Nephron (organoid): ENCODE results near the gene TOP3B.
A peak's percentile ranks its signal among the peaks of the same experiment; 100 is the strongest.

Experiments used
- H3K27ac Mint-ChIP-seq, 3 experiments: 2 replicates each; pipeline ENCODE4 v1.8.0; 2020; ENCODE audit warnings: mixed read lengths in 3 of 3, mild to moderate bottlenecking in 2 of 3, moderate library complexity in 1 of 3
- H3K27me3 Mint-ChIP-seq: 2 replicates; pipeline ENCODE4 v1.8.0; 2021; ENCODE audit warnings: low read depth, mild to moderate bottlenecking, moderate library complexity, mixed read lengths
- H3K36me3 Mint-ChIP-seq: 2 replicates; pipeline ENCODE4 v1.8.0; 2020; ENCODE audit warnings: low read depth, mixed read lengths
- H3K4me1 Mint-ChIP-seq: 2 replicates; pipeline ENCODE4 v1.8.0; 2020; ENCODE audit warnings: mixed read lengths
- H3K4me3 Mint-ChIP-seq, 3 experiments: 2 replicates each; pipeline ENCODE4 v1.8.0; 2020; ENCODE audit warnings: mild to moderate bottlenecking in 3 of 3, mixed read lengths in 3 of 3, moderate library complexity in 2 of 3
- H3K9me3 Mint-ChIP-seq: 2 replicates; pipeline ENCODE4 v1.8.0; 2020; ENCODE audit warnings: mixed read lengths
- CTCF ChIP-seq, 3 experiments: fragments of 200-600 bp; sonication (generic); IDR thresholded peaks; one replicate each; pipeline ENCODE4 v1.5.0; 2021; ENCODE audit warnings: antibody characterized with exemption in 3 of 3; ENCODE audit not compliant: unreplicated experiment in 3 of 3

The TOP3B gene

GRCh38 chr22:21980547-21980946, 2.0 kb downstream of the TOP3B start:
- TF ChIP-seq CTCF (IDR thresholded peaks at IDR 0.05; ENCODE audit: unreplicated experiment in 3 of 3), result no peak
- H3K9me3 Mint-ChIP-seq, result no peaks in the 10 kb centered on the region
- H3K4me1 Mint-ChIP-seq, result peaks cover 8% of the 10 kb centered on the region
- H3K36me3 Mint-ChIP-seq, result peaks cover 8% of the 10 kb centered on the region
- no peaks in the 10 kb centered on the region for H3K27me3 Mint-ChIP-seq
- H3K4me3 Mint-ChIP-seq, result peak overlapping the region; percentile 90 to 91 (median 91)
- H3K27ac Mint-ChIP-seq, result no peak overlapping the region

- Mint-ChIP-seq H3K36me3 (peaks cover 17% of the 10 kb centered on the region), H3K9me3 (no peaks in the 10 kb centered on the region), H3K4me1 (peaks cover 8% of the 10 kb centered on the region), H3K4me3 (peak overlapping the region; percentile 56 to 64 (median 62)), H3K27ac (peak overlapping the region in 1 of 3 experiments; percentile 36), H3K27me3 (no peaks in the 10 kb centered on the region)
- TF ChIP-seq CTCF (IDR thresholded peaks at IDR 0.05; ENCODE audit: unreplicated experiment in 3 of 3), result no peak
Measured at GRCh38 chr22:21978564-21979386, 3.8 kb downstream of the TOP3B start.

GRCh38 chr22:21977814-21978213, 4.8 kb downstream of the TOP3B start:
- peak overlapping the region in 1 of 3 experiments; percentile 25 for H3K4me3 Mint-ChIP-seq
- no peaks in the 10 kb centered on the region for H3K27me3 Mint-ChIP-seq
- peaks cover 8% of the 10 kb centered on the region for H3K4me1 Mint-ChIP-seq
- no peaks in the 10 kb centered on the region for H3K9me3 Mint-ChIP-seq
- no peak overlapping the region for H3K27ac Mint-ChIP-seq
- no peak for TF ChIP-seq CTCF (IDR thresholded peaks at IDR 0.05; ENCODE audit: unreplicated experiment in 3 of 3)
- H3K36me3 Mint-ChIP-seq, result peaks cover 26% of the 10 kb centered on the region

- Mint-ChIP-seq H3K9me3 (no peaks in the 10 kb centered on the region), H3K27ac (no peak overlapping the region), H3K4me1 (no peaks in the 10 kb centered on the region), H3K36me3 (peaks cover 41% of the 10 kb centered on the region), H3K27me3 (no peaks in the 10 kb centered on the region), H3K4me3 (peak overlapping the region in 1 of 3 experiments; percentile 3)
- no peak for TF ChIP-seq CTCF (IDR thresholded peaks at IDR 0.05; ENCODE audit: unreplicated experiment in 3 of 3)
Measured at GRCh38 chr22:21975854-21976345, 6.7 kb downstream of the TOP3B start.

GRCh38 chr22:21975273-21975672, 7.3 kb downstream of the TOP3B start:
- no peak for TF ChIP-seq CTCF (IDR thresholded peaks at IDR 0.05; ENCODE audit: unreplicated experiment in 3 of 3)
- no peaks in the 10 kb centered on the region for H3K27me3 Mint-ChIP-seq
- no peaks in the 10 kb centered on the region for H3K9me3 Mint-ChIP-seq
- H3K4me3 Mint-ChIP-seq, result no peak overlapping the region
- H3K4me1 Mint-ChIP-seq, result no peaks in the 10 kb centered on the region
- no peak overlapping the region for H3K27ac Mint-ChIP-seq
- peaks cover 46% of the 10 kb centered on the region for H3K36me3 Mint-ChIP-seq
